Epithelial cell of esophagus (primary cell): ENCODE measurements around the gene PARP12.

Experiments used
- DNase-seq: peaks from one replicate; pipeline ENCODE4 v3.0.0; 2010; ENCODE audit warnings: low read depth
- H3K4me3 ChIP-seq: 2 replicates; pipeline ENCODE4 v1.5.1; 2011; ENCODE audit warnings: mild to moderate bottlenecking, low read length, control low read depth
- CTCF ChIP-seq: IDR thresholded peaks from 2 replicates; pipeline ENCODE4 v1.5.1; 2011; ENCODE audit warnings: low read depth, mild to moderate bottlenecking, low read length, control low read depth, inconsistent platforms; ENCODE audit not compliant: insufficient read depth; ENCODE audit errors: missing control alignments

The PARP12 gene

GRCh38 chr7:140009735-140010134 is 53.0 kb downstream of the PARP12 start:
- no peak for DNase-seq
- no peak overlapping the region for H3K4me3 ChIP-seq
- TF ChIP-seq CTCF, result no peak

GRCh38 chr7:140008755-140009610 is 53.8 kb downstream of the PARP12 start:
- H3K4me3 ChIP-seq, result no peak overlapping the region
- no peak for TF ChIP-seq CTCF
- DNase-seq, result no peak

- no peak for TF ChIP-seq CTCF
- H3K4me3 ChIP-seq, result no peak overlapping the region
Observed at GRCh38 chr7:140007051-140007690, 55.6 kb downstream of the PARP12 start.

GRCh38 chr7:140006600-140006999 is 56.2 kb downstream of the PARP12 start:
- no peak for TF ChIP-seq CTCF

More at GRCh38 chr7:140007051-140007690, 55.6 kb downstream of the PARP12 start:
- no peak for DNase-seq

GRCh38 chr7:140005754-140006503 is 56.8 kb downstream of the PARP12 start:
- TF ChIP-seq CTCF, result peak; percentile 40
- DNase-seq, result peak; percentile 32
- no peak overlapping the region for H3K4me3 ChIP-seq

More at GRCh38 chr7:140006600-140006999, 56.2 kb downstream of the PARP12 start:
- no peak overlapping the region for H3K4me3 ChIP-seq
- DNase-seq, result no peak

GRCh38 chr7:140005341-140005740 is 57.4 kb downstream of the PARP12 start:
- TF ChIP-seq CTCF, result no peak

More at GRCh38 chr7:140005341-140005740, 57.4 kb downstream of the PARP12 start:
- no peak for DNase-seq
- no peak overlapping the region for H3K4me3 ChIP-seq
